Pons (tissue), 1 donor: Measurements from ENCODE around the gene GNG14.
"Not testable (repeated sequence)": the region's sequence is repeated elsewhere in the genome, so short reads cannot be mapped to it uniquely, and the experiment has no call there.

Experiments
- DNase-seq: peaks from one replicate; pipeline ENCODE4 v3.0.0-alpha.2; 2016; ENCODE audit warnings: low spot score

GNG14 gene

DNA sequence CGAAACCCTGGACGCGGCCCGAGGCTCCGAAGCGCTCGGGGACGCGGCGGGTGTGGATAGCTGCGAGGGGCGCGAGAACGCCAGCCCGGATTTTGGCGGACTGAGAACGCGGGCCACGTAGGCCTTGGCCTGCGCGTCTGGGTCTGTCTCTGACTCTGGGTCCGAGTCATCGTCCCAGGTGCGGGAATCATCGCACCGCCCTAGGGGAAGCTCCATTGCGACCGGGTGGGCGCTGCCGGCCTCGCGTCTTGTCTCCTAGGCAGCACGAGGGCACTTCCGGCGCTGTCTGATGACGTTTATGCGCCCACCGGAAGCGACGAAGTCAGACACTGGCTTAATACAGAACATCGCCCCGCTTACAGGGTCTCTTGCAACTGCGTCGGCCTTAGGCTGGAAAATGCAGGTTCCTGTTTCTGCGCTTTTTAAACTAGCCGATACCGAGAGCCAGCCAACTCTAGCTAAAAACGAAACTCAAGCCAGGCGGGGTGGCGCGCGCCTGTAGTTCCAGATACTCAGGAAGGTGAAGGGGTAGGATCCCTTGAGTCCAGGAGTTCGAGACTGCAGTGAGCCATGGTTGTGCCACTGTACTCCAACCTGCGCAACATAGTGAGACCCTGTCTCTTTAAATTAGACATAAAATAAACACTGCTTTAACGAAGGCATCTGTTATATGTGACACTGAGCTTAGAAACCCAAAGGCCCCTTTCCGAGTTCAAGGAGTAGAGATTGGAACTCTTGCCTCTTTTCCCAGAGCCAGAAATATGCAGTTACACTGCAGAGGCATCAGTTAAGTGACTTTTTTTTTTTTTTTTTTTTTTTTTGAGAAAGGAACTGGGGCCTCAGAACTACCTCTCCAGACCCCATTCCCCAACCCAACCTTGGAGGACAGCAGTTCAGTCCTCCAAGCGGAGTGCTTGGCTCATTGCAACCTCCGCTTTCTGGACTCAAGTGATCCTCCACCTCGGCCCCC, 8.9 kb downstream of the GNG14 start, which contains the start of gene FBXW9:
TSS of gene FBXW9 (minus strand) at position 266 of the 970 bp plus-strand sequence. CDS start at position 216, 50 bp downstream.
- peak; percentile 94 for DNase-seq

DNA sequence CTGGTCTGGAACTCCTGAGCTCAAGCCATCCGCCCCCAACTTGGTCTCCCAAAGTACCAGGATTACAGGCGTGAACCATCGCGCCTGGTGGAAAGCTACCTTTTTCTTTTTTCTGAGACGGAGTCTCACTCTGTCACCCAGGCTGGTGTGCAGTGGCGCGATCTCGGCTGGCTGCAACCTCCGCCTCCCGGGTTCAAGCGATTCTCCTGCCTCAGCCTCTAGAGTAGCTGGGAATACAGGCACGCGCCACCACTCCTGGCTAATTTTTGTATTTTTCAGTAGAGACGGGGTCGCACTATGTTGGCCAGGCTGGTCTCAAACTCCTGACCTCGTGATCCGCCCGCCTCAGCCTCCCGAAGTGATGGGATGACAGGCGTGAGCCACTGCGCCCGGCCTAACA, 9.6 kb downstream of the GNG14 start:
- DNase-seq = not testable (repeated sequence)

DNA sequence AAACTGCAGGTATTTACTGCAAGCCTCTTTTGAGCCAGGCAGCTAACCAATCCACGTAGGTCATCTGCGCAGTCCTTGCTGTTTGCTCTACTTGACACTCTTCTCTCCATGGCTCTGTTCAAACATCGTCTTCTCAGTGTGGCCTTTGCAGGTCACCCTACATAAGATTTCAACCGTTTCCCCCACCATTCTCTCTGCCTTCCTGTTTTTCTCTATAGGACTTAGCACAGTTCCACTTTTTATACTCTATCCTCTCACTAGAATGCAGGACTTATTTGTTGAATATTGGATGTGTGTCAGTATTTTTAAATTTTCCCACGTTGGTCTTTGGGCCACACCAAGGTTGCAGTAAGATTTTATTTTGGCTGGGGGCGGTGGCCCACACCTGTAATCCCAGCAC, 10.3 kb downstream of the GNG14 start:
- DNase-seq = no peak

DNA sequence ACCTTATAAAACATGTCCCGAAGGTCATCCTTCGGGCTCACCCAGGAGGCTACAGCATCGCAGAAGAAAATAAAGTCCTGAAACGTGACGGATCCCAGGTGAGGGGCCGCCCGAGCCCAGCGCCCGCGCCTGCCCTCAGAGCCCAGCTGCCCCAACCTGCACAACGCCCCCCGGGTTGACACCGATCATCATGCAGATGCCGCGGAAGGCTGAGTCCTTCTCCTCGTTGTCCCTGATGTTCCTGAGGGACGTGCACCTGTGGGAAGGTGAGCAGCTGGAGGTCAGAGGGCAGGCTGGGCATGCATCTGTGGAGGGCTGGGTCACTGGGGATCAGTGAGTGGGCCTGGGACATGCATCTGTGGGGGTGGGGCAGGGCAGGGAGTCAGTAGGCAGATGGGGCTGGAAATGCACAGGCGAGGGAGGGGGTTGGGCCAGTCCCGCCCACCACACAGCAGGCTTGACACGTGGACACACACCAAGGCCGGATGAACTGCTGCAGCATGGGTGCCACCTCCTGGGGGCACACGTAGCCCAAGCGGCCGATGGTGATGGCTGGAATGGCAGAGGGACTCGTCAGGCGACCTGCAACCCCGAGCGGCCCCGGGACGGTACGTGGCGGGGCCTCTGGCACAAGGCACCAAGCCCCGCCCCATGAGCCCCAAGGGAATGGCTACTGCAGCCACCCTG, 13.9 kb downstream of the GNG14 start:
- no peak for DNase-seq

DNA sequence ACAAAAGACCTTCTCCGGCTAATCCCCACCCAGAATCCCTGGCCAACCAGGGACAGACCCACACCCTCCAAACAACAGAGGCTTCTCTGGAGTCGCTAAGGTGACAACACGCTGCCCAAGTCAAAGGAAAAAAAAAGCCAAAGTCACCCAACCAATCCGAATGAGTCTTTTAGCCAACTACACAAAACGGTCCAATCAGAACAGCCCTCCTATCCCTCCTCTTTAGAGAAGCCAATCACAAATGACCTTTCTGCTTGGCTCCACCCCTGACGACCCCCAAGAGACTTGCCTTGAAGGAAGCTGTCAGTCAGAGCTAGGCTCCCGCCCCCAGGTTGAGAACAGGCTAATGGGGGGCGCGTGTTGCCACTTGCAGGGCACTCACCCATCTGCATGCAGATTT, 15.2 kb downstream of the GNG14 start:
- no peak for DNase-seq

DNA sequence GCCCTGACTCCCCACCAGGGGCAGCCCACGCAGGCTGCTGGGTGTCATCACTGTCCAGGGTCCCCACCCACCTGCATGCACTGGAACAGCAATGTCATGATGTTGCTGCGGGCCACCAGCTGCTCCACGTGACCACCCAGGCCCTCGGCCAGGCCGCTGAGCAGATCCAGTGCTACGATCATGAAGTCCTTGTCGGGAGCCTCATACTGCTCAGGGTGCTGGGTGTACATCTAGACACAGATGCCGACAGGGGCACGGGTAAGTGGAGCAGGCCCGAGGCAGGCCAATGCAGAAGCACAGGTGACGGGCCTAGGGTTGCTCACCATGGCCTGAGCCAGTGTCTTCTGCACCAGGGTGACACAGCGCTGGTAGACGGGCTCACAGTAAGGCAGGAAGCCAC, 17.4 kb downstream of the GNG14 start:
- DNase-seq = no peak

DNA sequence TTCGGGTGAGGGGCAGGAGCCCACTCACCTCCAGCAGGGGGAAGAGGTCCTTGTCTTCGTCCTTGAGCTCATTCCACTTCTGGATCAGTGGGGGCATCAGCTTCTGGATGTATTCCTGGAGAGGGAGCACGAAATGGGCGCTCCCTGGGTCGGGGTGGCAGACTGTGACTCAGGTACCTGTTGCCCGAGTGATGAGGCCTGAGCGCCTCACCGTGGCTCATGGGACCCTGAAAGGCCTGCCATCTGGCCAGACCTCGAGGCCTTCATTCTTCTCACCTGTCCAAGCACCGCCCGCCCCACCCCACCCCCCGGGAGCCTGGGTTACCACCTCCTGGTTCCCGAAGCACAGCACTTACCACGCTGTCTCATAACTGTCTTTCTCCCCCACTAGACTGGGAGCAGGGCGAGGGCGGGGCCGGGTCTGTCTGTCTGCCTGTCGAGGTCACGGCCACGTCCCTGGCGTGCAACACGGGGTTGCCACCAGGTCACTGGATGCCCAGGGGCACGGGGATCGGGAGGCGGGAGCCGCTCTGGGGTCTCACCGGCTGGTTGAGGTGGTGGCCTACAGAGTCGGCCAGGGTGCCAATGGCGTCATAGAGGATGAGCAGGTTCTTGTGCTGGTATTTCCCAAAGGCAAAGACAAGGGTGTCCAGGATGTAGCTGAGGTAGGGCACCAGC, 18.0 kb downstream of the GNG14 start:
- DNase-seq = no peak

DNA sequence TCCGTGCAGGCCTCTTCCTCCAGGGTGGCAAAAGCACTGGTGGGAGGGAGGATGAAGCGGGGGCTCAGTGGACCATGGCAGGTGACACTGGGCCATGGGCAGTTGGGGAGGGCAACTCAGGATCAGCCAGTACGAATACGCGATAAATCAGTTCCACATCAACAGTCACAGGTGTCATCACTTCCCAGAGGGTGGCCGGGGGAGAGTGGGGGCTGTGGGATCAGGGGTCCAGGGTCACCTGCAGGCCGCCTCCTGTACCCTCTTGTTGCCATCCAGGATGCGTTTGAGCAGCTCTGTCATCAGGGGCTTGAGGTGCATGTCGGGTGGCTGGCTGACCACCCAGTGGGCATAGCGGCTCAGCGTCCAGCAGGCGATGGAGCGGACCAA, 18.5 kb downstream of the GNG14 start:
- no peak for DNase-seq

DNA sequence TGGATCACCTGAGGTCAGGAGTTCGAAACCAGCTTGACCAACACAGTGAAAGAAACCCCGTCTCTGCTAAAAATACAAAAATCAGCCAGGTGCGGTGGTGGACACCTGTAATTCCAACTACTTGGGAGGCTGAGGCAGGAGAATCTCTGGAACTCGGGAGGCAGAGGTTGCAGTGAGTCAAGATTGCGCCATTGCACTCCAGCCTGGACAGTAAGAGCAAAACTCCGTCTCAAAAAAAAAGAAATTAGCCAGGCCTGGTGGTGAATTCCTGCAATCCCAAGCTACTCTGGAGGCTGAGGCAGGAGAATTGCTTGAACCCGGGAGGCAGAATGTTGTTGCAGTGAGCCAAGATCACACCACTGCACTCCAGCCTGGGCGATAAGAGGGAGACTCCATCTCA, 20.8 kb downstream of the GNG14 start:
- DNase-seq = no peak

DNA sequence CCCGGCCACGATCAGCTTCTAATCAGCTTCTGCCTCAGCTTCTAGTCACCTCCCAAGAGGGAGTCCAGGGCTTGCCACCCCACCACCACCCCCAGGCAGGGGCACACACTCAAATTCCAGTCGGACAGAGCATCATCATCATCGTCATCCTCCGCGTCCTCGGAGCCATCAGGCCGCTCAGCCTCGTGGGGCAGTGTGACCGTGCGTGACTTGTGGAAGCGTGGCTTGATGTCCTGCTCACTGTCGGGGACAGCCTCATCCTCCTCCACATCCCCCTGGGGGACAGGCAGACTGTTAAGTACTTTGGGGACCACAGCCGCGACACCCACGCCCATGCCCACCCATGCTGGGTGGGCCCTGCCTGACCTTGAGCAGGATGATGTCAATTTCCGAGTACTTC, 23.4 kb downstream of the GNG14 start:
- DNase-seq = no peak

DNA sequence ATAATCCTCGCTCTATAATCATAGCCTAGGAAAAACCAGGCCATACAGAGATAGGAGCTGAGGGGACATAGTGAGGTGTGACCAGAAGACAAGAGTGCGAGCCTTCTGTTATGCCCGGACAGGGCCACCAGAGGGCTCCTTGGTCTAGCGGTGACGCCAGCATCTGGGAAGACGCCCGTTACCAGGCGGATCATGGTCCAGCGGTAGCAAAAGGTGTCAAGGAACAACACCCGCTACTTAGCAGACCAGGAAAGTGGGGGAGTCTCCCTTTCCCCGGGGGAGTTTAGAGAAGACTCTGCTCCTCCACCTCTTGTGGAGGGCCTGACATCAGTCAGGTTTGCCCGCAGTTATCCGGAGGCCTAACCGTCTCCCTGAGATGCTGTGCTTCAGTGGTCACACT, 24.3 kb downstream of the GNG14 start:
- not testable (repeated sequence) for DNase-seq

DNA sequence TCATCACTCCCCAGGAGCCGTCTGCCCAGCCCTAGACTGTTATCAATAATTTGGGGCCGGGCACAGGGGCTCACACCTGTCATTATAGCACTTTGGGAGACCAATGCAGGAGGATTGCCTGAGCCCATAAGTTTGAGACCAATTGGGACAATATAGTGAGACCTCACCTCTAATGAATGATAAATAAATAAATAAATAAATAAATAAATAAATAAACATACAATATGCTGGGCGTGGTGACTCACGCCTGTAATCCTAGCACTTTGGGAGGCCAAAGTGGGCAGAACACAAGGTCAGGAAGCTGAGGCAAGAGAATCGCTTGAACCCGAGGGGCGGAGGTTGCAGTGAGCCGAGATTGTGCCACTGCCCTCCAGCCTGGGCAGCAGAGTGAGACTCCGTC, 25.5 kb downstream of the GNG14 start:
- DNase-seq = not testable (repeated sequence)

DNA sequence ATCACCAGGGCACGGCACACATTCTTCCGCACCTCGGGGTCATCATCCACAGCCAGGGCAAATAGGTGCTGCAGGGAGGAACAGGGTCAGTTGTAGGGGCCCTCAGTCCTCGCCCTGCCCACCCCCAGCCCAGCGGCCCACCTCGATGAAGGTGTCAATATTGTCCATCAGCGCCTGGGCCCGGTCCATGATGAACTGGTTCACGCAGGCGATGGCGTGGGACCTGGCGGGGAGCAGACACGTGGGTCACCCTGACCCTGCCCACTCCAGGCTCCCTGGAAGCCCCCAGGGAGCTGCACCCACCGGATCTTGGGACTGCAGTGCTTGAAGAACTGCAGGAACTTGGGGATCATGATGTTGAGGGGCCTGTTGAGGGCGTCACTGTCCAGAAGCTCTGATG, 27.3 kb downstream of the GNG14 start:
- no peak for DNase-seq

DNA sequence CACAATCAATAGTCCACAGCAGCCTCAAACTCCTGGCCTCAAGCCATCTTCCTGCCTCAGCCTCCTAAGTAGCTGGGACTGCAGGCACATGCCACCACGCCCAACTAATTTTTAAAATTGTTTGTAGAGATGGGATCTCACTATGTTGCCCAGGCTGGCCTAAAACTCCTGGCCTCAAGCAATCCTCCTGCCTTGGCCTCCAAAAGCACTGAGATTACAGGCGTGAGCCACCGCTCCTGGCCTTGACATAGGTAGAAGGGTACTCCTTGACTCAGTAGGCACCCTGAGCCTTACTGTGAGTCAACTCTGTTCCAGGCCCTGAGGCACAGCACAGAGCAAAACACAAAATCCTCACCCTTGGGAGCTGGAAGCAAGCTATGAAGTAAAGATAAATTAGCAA, 28.1 kb downstream of the GNG14 start:
- no peak for DNase-seq

DNA sequence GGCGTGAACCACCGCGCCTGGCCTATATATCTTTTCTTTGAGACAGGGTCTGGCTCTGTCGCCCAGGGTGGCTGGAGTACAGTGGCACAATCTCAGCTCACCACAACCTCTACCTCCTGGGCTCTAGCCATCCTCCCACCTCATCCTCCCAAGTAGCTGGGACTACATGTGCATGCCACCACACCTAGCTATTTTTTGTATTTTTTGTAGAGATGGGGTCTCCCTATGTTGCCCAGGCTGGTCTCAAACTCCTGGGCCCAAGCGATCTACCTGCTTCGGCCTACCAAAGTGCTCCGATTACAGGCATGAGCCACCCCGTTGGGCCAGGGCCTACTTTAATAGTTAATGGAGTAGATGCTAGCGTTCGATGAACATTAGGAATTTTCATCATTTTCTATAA, 32.5 kb downstream of the GNG14 start:
- no peak for DNase-seq

DNA sequence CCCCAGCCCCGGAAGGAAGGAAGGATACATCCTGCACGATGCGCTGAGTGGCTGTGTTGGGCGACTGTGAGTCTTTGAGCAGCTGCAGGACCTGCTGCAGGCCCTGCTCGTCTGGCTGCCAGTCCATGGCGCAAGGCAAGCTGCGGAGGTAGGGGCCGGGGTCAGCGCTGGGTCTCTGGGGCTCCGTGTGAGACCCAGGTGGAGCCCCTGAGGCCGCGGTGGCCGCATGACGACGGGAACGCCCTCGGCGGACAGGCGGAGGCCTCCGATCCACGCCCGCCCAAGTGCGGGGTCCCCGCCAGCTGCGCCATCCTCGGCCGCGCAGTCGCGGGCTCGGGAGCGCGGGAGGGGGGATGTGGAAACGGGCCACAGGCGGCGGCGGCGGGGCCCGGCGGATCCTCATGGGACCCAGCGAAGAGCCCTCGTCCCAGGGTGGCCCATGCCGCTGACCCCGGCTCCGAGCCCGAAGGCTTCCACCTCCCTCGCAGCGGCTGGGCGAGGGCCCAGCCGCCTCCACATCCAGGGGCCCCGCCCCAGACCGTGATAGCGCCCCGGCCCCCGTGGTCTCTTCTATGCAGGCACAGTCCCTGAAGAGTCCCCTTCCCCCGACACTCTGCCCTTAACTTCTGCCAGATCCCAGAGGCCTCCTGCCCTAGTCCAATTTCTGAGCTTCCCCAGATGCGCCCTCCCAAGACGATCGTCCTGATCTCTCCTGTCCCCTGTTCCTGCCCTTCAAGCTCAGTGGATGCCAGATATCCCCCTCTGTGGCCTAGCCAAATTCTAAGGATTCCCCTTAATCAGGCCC, 33.3 kb downstream of the GNG14 start:
- no peak for DNase-seq

DNA sequence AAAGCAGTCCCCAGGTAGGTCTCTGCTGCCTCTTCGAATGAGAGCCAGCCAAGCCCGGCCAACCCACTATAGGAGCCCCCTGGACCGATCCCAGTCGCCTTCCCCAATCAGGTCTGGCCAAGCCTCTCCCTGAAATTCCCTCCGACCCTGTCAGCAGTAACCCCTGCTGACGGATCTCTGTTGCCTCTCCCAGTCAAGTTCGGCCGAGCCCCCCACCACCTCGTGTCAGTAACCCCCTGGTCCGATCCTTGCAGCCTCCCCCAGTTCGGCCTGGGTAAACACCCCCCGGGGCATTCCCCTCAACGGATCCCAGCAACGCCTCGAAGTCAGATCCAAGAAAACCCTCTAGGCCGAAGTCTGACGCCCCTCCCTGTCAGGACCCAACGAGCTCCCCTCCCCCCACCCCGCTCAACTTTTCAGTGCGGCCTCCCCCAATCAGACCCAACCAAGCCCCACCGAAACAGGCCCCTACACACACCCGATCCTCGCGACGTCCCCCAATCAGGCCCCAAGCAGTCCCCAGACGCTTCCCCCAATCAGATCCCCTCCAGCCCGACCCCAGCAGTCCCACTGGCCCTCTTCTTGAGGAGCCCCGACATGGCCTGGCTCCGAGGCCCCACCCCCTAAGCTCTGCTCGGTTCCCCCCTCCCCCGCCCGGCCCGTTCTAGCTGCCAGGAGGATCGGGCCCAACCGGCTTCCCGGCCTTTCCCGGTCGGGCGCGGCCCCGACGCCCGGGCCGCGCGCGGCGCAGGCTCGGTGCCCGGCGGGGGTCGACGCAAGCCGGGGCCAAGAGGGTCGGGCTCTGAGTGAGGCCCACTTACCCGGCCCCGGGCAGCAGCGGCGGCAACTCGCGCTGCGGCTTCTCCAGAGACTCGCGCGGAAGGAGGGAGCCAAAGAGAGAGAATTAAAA, 34.1 kb downstream of the GNG14 start:
- DNase-seq = peak; percentile 17

DNA sequence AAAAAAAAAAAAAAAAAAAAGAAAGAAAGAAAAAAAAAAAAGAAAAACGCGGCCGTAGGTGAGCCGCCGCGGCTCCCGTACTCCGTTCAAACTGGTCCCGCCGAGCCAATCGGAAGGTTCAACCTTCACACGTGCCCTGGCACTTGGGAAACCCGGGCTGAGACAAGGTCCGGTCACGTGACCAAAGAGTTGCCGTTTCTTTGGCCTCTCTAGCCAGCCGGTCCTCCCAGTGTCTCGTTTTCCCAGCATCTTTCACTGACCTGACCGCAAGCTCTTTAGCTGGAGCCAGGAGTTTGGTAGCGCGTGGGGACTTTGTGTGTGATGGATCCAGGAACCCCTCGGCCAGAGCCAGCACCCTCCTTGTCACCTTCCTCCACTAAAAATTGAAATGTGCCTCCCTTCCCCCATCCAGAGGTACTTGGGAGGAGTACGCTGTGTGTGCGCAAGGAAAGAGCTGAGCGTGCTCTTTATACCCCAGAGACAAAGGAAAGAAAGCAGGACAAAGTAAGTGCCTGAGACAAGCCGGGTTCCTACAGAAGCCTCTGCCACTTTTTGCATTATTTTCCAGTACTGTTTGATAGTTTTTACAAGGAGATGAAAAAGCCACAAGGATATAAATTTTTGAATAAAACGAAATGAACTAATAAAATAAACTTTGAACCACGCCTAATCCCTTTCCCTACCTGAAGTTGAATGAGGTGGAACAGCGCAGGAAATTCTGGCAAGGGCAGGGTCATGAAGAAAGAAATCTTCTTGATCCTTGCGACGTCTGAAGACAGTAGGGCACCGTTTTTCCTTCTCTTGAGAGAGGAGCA, 35.0 kb downstream of the GNG14 start:
- DNase-seq = peak; percentile 99

DNA sequence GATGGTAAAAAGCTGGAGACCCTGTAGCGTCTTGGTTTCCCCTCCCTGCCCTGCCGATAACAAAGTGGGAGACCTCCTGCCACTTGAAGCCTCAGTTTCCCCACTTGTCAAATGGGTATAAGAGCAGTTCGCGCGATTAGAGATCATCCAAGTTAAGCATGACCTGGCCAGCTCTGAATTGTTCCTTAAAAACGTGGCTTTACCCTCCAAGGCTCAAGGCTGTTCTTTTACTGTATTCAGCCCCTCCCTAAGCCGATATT, 35.5 kb downstream of the GNG14 start:
- no peak for DNase-seq
